Stimulated activated CD8-positive, alpha-beta memory T cell treated with anti-CD3 and anti-CD28 coated beads, Interleukin-7, amount 100 ng/mL, for 24 hours (primary cell): ENCODE measurements around the gene MIPEP.
"Not testable (repeated sequence)": the region's sequence is repeated elsewhere in the genome, so short reads cannot be mapped to it uniquely, and the experiment has no call there.

Experiments used
- DNase-seq: peaks from one replicate; pipeline ENCODE4 v3.0.0-alpha.2; 2020; ENCODE audit warnings: low read depth

MIPEP gene

DNA sequence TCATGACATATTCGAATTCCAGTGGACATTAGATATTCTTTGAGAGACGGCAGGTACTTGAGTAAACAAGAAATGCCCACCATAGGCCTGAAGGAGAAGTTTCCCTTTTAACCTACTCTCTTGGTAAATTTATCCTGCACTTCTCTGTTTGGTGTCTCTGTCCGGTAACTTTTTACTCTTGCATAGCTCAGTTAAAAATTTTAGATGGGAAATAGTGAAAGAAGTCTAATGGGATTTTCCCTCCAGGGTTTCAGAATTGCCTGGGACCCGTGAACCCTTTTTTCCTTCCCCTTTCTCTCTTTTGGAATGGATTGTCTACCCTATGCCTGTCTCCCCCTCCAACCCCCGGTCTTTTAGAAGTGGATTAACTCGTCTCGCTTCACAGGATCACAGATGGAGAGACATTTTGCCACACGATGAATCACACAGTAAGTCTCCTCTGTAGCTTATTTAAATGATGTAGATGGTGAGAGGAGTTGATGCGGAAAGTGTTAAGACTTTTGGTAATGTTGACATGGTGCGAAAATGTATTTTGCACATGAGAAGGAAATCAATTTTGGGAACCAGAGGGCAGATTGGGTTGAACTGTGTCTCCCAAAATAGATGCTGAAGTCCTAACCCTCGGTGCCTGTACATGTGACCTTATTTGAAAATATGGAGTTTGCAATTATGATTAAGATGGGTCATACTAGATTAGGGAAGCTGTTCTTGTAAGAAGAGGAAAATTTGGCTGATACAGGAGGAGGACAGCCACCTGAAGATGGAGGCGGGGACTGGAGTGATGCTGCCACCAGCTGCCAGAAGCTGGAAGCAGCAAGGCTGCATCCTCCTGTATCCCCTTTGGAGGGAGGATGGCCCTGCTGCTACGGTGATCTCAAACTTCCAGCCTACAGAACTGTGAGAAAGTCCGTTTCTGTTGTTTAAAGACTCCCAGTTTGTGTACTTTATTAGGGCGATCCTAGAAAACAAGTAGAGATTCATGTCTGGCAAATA, 711 bp upstream of the MIPEP start:
- DNase-seq, result no peak

DNA sequence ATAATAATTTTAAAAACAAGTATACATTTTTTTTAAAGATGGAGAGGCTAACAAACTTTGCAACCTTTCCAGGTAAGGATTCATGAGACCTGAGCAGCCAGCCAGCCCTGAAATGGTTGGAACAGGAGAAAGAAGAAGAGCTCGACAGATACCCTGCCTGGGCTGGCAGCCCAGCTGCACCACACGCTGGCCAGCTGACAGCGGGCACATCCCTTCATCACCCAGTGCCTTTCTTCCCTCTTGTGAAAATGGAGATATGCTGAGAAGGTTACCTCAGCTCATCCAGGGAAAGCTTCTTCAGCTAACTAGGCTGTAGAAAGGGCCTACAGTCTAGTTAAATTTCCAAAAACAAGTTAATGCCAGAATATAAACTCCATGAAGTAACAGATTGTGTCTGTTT, 4.8 kb downstream of the MIPEP start:
- not testable (repeated sequence) for DNase-seq

DNA sequence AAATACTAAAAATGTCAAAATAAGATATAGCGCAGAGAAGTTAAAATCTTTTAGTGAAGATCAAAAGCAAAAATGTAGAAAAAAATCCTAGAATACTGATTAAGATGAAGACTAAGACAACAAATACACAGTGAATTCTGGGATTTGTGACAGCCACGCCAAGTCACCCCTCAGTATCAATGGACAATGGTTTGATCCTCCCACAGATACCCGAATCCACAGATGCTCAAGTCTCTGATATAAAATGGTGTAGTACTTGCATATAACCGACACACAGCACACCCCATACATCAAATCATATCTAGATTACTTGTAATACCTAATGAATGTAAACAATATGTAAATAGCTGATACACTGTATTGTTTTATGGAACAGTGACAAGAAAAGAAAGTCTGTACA, 5.9 kb downstream of the MIPEP start:
- no peak for DNase-seq

DNA sequence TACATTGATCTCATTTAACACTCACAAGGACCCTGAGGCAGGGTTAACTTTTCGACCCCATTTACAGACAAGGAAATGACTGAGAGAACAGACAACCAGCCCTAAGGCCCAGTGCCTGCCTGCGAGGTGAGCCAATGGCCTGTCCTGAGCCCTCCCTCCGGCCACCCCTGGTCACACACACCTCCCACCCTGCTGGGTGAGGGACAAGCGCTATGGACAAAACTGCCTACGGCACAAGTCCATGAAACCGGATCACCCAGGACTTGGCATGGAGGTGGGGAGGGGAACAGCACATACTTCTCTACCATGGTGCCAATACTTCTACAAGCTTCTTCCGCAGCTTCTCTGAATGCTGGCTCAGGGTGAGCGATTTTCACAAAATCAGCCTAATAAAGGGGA, 7.8 kb downstream of the MIPEP start:
- DNase-seq, result not testable (repeated sequence)

DNA sequence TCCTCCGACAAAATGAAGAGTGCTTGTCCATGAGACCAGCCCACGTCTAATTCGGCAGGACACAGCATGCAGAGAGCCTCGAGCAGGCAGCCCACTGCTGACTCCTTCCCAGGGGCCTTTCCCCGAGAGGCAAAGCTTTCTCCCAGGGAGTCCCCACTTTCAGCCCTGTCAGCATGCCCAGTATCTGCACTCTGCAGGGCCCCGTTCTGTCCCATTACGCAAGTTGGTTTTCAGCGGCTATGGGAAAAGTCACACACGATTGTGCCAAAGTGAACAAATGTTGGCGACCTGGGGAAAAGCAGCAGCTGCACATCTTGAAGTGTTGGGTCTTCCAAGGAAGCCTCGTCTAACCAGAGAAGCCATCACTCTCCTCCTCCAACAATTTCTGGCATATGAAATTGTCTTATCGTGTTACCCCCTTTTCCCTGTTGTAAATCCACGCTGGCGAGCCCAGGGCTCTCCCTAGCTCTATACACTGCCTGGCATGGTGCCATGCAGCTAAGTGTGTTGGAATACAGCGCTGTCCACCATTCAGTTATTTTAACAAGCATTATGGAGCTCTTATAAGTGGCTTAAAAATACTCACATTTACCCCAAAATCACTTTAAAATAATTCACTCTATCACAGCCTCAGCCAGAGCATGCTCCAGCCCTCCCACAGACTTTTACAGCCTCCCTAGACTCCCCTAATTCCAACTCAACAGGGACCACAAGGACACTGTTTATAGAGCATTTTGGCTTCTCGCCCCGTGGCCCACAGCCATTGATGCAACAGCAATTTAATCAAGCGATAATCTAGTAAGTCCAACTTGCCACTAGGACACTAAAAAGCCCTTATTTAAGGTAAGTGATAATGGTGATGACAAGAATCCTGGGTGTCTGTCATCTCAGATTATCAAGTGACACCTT, 8.5 kb downstream of the MIPEP start:
- not testable (repeated sequence) for DNase-seq

DNA sequence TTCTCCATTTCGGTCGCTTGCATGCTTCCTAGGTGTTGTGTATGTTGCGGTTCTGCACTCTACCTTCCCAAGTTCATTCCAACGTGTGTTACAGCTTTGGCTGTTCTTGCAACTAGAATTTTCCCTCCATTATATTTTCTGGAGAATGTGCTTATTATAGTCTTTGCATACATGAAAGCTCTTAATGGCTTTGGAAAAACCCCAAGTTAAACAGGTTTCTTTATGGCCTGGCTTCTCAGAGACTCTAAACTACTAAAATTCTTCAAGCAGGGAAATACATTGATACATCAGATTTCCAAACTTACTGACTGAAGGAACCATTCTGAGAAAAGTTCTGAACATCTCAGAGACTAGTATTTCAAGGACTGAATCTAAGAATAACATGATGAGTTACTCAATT, 11.9 kb downstream of the MIPEP start:
- no peak for DNase-seq

DNA sequence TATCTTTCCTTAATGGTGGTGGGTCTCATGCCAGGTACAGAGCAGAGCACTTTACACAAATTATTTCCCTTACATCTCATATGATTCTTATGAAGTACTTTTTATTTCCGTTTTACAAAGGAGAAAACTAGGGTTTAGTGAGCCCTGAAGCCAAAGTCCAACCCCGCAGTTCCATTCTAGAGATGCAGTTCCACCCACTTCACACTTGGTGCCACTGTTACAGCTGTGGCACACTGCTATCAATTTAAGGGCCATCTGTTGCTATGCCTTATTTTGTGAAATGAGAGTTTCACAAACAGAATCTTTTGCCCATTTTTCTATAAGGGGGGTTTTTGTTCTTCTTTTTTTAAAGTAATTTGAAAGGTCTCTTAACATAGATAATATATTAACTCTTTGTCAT, 12.9 kb downstream of the MIPEP start:
- DNase-seq, result no peak

DNA sequence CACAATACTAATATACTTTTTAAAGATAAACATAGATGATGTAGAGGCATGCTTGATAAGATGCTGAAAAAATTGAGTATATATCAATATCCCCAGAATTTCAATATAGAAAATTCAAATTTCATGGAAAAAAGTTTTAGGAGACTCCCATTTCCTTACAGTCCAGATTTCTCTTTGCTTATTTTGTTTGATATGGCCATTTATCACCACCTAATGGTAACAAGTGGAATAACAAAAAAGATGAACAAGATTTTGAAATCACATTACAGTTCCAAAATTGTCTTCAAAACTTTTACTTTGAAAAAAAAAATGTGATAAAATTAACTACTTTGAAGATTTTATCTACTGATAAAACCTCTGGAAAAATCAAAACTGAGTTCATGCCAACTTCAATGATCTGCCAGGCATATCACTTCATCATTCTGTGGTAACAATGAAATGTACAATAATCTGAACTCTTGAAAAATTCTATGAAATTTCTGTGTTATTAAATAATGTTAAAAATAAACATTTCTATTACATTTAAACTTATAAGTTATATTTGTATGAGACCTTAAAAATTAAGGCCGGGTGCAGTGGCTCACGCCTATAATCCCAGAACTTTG, 17.5 kb downstream of the MIPEP start:
- DNase-seq, result no peak

DNA sequence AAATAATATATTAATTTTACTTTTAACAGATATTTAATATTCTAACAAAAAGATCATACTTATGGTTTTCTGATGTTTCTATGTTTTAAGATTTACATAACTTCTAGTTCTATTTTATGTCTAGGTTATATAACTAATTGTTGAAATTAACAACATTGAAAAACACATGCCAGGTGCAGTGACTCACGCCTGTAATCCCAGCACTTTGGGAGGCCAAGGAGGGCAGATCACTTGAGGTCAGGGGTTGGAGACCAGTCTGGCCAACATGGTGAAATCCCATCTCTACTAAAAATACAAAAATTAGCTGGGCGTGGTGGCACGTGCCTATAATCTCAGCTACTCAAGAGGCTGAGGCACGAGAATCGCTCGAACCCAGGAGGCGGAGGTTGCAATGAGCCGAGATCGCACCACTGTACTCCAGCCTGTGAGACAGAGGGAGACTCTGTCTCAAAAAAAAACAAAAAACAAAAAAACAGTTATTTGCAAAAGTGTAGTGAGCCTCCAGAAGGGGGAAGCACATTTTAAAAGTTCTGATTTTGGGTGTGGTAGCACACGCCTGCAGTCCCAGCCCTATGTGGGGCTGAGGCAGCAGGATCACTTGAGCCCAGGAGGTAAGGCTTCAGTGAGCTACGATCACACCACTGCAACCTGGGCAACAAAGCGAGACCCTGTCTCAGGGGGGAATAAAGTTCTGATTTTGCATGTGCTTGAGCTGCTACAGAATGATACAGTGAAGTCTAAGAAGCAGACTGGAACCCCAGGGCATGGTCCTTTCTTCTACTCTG, 18.7 kb downstream of the MIPEP start:
- DNase-seq, result no peak

DNA sequence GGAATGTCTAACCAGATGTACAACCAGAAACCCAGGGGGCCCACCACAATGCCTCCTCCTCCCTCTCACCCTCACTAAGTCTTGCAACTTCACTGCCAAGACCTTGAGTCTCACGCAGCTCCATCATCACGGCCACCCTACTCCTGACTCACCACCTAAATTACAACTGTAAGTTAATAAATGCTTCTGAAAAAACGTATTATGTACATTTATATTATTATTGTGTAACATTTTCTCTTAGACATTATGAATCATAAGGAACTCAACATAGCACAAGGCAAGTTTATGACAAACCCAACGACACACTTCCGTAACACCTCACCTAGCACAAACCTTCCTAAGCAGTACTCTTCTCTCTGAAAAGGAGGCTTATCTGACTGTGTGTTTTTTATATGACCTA, 20.7 kb downstream of the MIPEP start:
- no peak for DNase-seq

DNA sequence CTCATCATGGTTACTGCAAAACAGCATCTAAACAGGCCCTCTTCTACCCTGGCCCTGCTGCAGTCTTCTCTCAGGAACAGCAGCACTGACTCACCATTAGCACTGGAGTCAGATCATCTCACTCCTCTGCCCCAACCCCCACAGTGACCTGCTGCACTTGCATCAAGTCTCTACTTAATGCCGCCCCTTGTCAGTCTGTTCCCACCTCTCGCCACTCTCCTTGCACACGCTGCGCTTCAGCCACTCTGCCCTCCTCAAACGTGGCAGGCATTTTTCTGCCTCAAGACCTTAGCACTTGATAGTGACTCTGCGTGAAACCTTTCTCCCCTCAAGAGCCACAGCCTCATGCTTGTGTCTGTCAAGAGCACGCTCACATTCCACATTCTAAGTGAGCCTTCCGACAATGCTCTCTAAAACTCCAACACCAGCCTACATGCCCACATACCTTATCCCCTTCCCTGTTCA, 22.1 kb downstream of the MIPEP start:
- DNase-seq, result no peak

DNA sequence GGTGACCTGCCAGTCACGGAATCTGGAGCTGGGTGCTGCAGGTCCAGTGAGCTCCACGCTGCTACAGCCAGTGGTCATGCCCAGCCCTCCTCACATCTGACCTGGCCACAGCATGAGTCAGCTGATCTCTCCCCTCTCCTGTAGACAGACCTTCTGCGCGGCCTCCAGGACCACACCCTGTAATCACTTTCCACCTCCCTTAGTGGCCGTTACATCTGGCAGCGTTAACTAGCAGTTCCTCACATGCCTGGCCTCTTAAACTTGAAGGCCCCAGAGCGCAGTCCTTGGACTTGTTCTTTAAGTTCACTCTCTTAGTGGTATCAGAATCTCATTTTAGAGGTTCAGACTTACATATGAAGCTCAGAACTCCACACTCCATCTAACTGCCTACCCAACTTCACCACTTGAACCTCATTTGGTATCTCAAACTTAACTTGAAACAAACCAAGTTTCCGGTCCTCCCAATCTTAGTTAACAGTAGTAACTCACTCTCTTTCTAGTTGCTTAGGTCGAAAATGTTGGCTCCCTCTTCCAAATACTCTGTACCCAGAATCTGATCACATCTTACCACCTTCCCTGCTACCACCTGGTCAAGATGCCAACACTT, 22.7 kb downstream of the MIPEP start:
- no peak for DNase-seq

DNA sequence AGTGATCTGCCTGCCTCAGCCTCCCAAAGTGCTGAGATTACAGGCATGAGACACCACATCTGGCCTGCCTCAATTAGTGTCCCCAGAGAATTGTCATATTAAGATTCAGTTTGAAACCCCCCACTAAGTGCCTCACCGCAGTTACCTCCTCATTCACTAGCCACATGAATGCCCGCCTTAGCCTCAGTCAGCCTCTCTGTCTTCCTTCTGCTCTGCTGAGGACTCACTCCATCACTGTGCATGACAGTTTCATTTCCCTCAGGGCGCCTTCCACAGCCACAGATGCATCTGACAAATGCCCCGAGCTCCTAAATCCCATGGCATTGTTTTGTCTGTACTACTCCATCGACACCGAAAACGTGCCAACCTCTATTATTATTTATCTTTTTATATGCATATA, 23.3 kb downstream of the MIPEP start:
- DNase-seq, result no peak

DNA sequence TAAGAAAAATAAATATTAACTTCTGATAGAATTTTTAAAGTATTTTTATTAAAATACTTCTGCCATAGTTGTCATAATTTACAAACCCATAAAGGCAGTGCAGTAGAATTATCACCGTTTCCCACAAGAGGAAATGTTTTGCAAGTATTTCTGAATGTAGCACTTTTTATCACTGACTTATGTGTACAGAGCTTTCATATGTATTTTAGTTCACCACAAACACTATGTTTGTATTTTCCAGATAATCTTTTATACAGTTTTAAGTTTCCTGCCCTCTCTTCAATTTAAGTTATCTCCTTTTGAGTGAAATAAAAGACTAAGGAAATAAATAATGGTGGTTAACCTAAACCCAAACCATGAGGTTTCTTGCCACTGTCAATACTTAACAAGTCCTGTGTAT, 24.2 kb downstream of the MIPEP start:
- no peak for DNase-seq

DNA sequence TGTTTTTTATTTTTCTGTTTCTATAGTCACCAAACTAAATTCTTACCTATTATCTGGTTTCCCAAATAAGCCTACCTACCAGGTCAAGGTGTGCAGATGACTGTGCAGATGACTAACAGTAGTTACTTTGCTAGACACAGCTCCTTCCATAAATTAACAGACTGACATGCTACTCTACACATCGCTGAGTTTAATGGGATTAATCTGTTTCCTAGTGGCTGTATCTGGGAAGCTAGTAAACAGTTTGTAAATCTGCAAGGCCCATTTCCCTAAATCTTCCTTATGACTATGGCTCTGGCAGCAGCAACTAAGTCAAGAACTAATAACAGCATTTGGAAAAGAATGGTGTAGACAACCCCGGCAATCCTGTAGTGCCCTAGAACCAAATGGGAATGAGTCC, 27.9 kb downstream of the MIPEP start:
- DNase-seq, result no peak

DNA sequence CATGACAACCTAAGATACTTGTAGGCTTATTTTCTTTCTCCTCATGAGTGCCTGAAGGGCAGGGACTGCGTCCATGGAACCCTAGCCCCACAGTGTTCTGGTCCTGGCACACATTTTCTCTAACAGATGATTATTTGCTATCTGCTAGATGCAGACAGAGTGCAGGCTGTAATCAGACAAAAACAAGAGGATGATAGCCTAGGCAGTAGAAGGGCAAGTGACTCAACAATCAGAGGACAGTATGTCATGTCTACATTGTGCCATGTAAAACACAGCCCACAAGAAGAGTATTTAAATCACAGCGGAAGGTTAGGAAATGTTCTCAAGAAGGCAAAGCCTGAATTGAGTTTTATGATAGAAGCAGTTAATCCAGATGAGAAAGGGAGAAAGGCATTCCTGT, 29.3 kb downstream of the MIPEP start:
- no peak for DNase-seq

DNA sequence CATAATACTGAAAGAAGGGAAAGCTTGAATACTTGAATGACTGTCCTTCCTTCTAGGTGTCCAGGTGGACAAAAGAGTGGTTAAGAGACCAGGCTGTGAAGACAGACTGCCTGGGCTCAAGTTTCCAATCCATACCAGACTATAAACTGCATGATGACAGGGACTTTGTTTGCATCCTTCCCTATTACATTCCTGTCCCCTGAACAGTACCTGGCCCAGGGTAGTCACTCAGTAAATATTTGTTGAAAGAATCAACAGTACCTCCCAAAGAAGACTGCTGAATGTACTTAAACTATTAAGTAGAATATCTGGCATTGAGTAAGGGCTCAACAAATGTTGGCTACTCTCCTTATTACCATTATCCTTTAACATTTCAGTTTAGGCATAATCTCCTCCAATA, 29.7 kb downstream of the MIPEP start:
- DNase-seq, result no peak

DNA sequence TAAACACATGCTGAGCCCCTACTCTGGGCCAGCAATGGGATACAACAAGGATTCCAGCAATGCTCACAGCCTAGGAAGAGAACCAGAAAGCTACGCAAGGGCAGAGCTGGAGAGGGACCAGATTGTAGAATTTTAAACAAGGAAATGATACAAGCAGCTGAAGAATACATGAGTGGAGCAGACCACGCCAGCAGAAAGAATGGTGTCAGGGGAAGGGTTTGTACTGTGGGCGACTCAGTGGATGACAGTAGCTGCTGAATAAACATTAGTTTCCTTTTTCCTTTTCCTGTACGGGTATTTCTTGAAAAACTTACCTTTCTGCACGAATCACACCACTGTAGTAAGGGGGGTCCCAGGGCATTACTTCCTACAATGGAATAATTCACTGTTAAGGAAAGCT, 30.7 kb downstream of the MIPEP start:
- DNase-seq, result no peak

DNA sequence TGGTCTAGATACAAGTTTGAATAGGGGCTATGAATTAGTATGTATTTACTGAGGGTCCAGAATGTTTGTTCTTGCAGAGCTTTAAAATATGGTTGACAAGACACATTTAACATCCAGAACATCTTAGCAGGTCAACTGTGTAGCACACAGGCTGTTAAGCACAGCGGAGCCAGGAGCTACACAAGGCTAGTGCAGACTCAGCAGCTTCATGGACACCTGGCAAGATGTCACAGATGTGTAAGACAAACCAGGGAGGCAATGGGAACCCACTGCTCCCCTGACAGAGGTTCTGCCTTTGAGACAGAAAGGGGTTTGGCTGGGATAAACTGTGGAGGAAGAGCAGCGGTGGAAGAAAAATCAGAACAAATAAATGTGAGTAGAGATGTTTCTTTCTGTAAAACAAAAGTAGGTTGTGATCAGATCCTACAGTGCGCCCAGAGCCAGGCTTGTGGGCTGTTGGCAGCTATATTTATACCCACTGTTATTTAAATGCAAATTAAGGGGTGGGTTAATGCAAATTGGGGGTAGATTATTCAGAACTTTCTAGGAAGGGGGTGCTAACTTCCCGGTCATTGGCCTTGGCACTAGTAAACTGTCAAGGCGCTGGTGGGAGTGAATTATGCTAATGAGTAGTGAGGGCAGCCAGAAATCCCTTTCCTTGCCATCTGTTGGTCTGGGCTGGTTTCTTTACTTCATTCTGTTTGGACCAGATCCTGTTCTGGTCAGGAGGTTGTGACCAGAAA, 33.0 kb downstream of the MIPEP start:
- no peak for DNase-seq

DNA sequence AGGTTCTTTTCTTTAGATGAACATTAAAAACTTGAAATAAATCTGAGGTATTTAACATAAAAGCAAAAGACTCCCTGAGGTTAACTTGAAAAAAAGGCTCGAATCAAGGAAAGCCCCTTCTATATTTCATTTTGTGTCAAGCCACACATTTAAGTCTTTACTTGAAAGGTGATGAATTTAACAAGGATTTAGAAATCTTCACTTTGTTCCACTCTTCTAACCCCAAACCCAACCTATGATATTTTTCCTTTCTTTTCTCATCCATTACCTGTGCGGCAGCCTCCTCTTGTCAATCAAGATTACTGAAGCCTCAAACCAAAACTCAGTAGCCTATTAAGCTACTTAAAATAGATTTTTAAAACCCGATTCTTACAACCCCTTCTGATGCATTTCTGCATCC, 33.8 kb downstream of the MIPEP start:
- DNase-seq, result no peak
